HepG2 (cell line): ENCODE measurements around the gene HLCS. TPM values are rescaled to one million over a fixed set of nuclear protein-coding genes. Genes with fewer than 3 reads are reported as not detected.

Experiments used
- ATAC-seq: fragments of 200-7000 bp; cut with Tn5 transposase; 3 replicates; pipeline ENCODE4 v1.9.1; 2020; ENCODE audit warnings: mild to moderate bottlenecking, moderate library complexity
- BruUV-seq: library from RNA; stranded (reverse); fragments of 400-500 nt; replicated peaks from 2 replicates; lab custom pipeline; 2021; lab: Mats Ljungman, UMichigan
- CTCF ChIA-PET: fragments of 300-600 bp; formaldehyde crosslinking; extraction: SDS; loops from one replicate; lab custom pipeline; 2021; ENCODE audit warnings: low total read pairs, inconsistent platforms, low intra/inter-chr PET ratio; lab: Yijun Ruan, JAX
- POLR2A ChIA-PET: fragments of 350-600 bp; sonication (Branson Sonifier 250); formaldehyde crosslinking; loops from one replicate; lab custom pipeline; 2020; ENCODE audit warnings: antibody characterized with exemption, inconsistent platforms; lab: Yijun Ruan, JAX
- DNase-seq: peaks from one replicate; pipeline ENCODE4 v3.0.0-alpha.2; 2015; ENCODE audit warnings: low spot score
- FAIRE-seq: peaks from 3 replicates; lab custom pipeline; 2011; peaks lifted over from hg19 to GRCh38; lab: Jason Lieb, UNC
- H2AFZ ChIP-seq: one replicate; pipeline ENCODE4 v1.6.1; 2011; ENCODE audit warnings: low read length, inconsistent platforms
- H3K27ac ChIP-seq: fragments of 300-600 bp; 3 replicates; pipeline ENCODE4 v1.8.0; 2011; ENCODE audit warnings: mixed run types, mild to moderate bottlenecking, mixed read lengths, low read length, inconsistent platforms; ENCODE audit not compliant: insufficient read depth; ENCODE audit errors: extremely low read length
- H3K27me3 ChIP-seq, 2 experiments: fragments of 200-600 bp in 1 of 2; 2 replicates in 1 of 2; 3 replicates in 1 of 2; pipeline versions ENCODE4 v1.6.0 to v1.8.0; 2011; ENCODE audit warnings: low read length in 2 of 2, mild to moderate bottlenecking in 2 of 2, moderate library complexity in 2 of 2, inconsistent platforms in 1 of 2; ENCODE audit not compliant: insufficient read depth in 2 of 2, control insufficient read depth in 1 of 2
- H3K36me3 ChIP-seq, 2 experiments: fragments of 200-600 bp in 1 of 2; replicated peaks in 1 of 2; 2 replicates in 1 of 2; 3 replicates in 1 of 2; pipeline versions ENCODE4 v1.5.1 to v1.8.0; 2011; ENCODE audit warnings: low read length in 2 of 2, inconsistent platforms in 1 of 2; ENCODE audit not compliant: insufficient read depth in 2 of 2, control insufficient read depth in 1 of 2
- H3K4me1 ChIP-seq: 2 replicates; pipeline ENCODE4 v1.5.1; 2012; ENCODE audit warnings: low read length, inconsistent platforms; ENCODE audit not compliant: insufficient read depth
- H3K4me2 ChIP-seq: 2 replicates; pipeline ENCODE4 v1.6.0; 2011; ENCODE audit warnings: low read depth, low read length, inconsistent platforms
- H3K4me3 ChIP-seq, 3 experiments: fragments of 200-600 bp in 1 of 3; sonication (generic), shearing (Covaris generic) in 1 of 3; replicated peaks in 1 of 3; 2 replicates each; pipeline ENCODE4 v1.5.1; 2011 to 2016; ENCODE audit warnings: low read length in 3 of 3, inconsistent platforms in 2 of 3, low read depth in 2 of 3, mild to moderate bottlenecking in 2 of 3, control low read depth in 1 of 3, mixed read lengths in 1 of 3; ENCODE audit not compliant: insufficient read depth in 1 of 3
- H3K79me2 ChIP-seq: one replicate; pipeline ENCODE4 v1.6.1; 2011; ENCODE audit warnings: low read length, inconsistent platforms; ENCODE audit not compliant: insufficient read depth
- H3K9ac ChIP-seq: 2 replicates; pipeline ENCODE4 v1.6.0; 2011; ENCODE audit warnings: mild to moderate bottlenecking, low read depth, low read length, inconsistent platforms; ENCODE audit not compliant: insufficient read depth
- H3K9me3 ChIP-seq: 2 replicates; pipeline ENCODE4 v1.5.1; 2012; ENCODE audit warnings: mild to moderate bottlenecking, low read length
- H4K20me1 ChIP-seq: 2 replicates; pipeline ENCODE4 v1.6.0; 2011; ENCODE audit warnings: inconsistent platforms, mild to moderate bottlenecking, low read length, moderate library complexity; ENCODE audit not compliant: insufficient read depth
- BRCA1 ChIP-seq: sonication (generic); formaldehyde crosslinking; IDR thresholded peaks from 2 replicates; pipeline ENCODE4 v1.4.0; 2020; ENCODE audit warnings: missing genetic modification reagents
- GATA4 ChIP-seq: sonication (generic); IDR thresholded peaks from 2 replicates; pipeline ENCODE4 v1.6.1; 2016; ENCODE audit warnings: antibody characterized with exemption, low read depth, borderline replicate concordance
- HNF1B ChIP-seq: sonication (generic); formaldehyde crosslinking; IDR thresholded peaks from 2 replicates; pipeline ENCODE4 v1.5.1; 2020; ENCODE audit warnings: mild to moderate bottlenecking, moderate library complexity, missing genetic modification reagents
- KDM5A ChIP-seq: fragments of 200-600 bp; sonication (generic); IDR thresholded peaks from 2 replicates; pipeline ENCODE4 v1.7.0; 2018; ENCODE audit warnings: antibody characterized with exemption, mild to moderate bottlenecking, low read length, borderline replicate concordance
- RFX3 ChIP-seq: IDR thresholded peaks from 2 replicates; pipeline ENCODE4 v1.6.1; 2016; ENCODE audit warnings: missing biosample characterization, missing genetic modification reagents
- SPEN ChIP-seq: sonication (generic); formaldehyde crosslinking; IDR thresholded peaks from 2 replicates; pipeline ENCODE4 v1.5.1; 2020; ENCODE audit warnings: low read depth, mild to moderate bottlenecking, missing genetic modification reagents
- SSRP1 ChIP-seq: IDR thresholded peaks from 2 replicates; pipeline ENCODE4 v1.6.1; 2016; ENCODE audit warnings: control low read depth
- ZKSCAN1 ChIP-seq: fragments of 150-350 bp; IDR thresholded peaks from 2 replicates; pipeline ENCODE4 v1.6.1; 2014; ENCODE audit warnings: low read length
- ZNF547 ChIP-seq: sonication (generic); formaldehyde crosslinking; IDR thresholded peaks from 2 replicates; pipeline ENCODE4 v1.5.1; 2020; ENCODE audit warnings: mild to moderate bottlenecking, missing genetic modification reagents
- ZNF704 ChIP-seq: sonication (generic); formaldehyde crosslinking; IDR thresholded peaks from 2 replicates; pipeline ENCODE4 v1.8.1; 2023; ENCODE audit warnings: mild to moderate bottlenecking, inconsistent platforms, moderate library complexity, missing genetic modification reagents, borderline replicate concordance
- ZNF773 ChIP-seq: sonication (generic); formaldehyde crosslinking; IDR thresholded peaks from 2 replicates; pipeline ENCODE4 v1.4.0; 2020; ENCODE audit warnings: missing genetic modification reagents, borderline replicate concordance
- ZNF83 ChIP-seq: sonication (generic); formaldehyde crosslinking; IDR thresholded peaks from 2 replicates; pipeline ENCODE4 v1.4.0; 2020; ENCODE audit warnings: missing genetic modification reagents, mild to moderate bottlenecking, borderline replicate concordance
- WGBS: methylation state at CpG from one replicate; pipeline ENCODE4 v1.1.6; 2017; ENCODE audit warnings: low lambda C conversion rate; 5-methylcytosine and 5-hydroxymethylcytosine counted together
- in situ Hi-C: cut with HindIII; loops from 2 replicates; pipeline ENCODE4 v1.10.0; 2017; ENCODE audit warnings: low pct_unique_long_range_greater_than_20kb; ENCODE audit not compliant: extremely low pct_ligation_motif_present
- intact Hi-C: fragments of 100-400 bp; cut with micrococcal nuclease; formaldehyde crosslinking; loops from one replicate; pipeline ENCODE4 v1.10.0; 2022; ENCODE audit not compliant: unreplicated experiment
- polyA plus RNA-seq, 8 experiments: library from polyadenylated mRNA; depleted of rRNA in 3 of 8; stranded (reverse) in 7 of 8; unstranded in 1 of 8; fragments of >200 nt; fragmentation: Illumina TruSeq in 4 of 8; extraction: Trizol in 4 of 8; gene quantifications; 2 replicates each; pipeline versions ENCODE4 v1.2.1 to v1.2.3, GENCODE V29; 2011 to 2016; ENCODE audit warnings: low read depth in 4 of 8, missing spikeins in 1 of 8, mixed read lengths in 1 of 8; ENCODE audit not compliant: insufficient read depth in 1 of 8
- total RNA-seq, 5 experiments: library from RNA; depleted of rRNA; stranded (reverse); fragments of >200 nt; fragmentation: Illumina TruSeq; extraction: Trizol; gene quantifications; 2 replicates each; pipeline ENCODE4 v1.2.3, GENCODE V29; 2016; ENCODE audit warnings: low read depth in 1 of 5
- TF ChIP-seq, protein P1 (sequence below): sonication (generic); formaldehyde crosslinking; IDR thresholded peaks from 2 replicates; pipeline ENCODE4 v1.5.1; 2020; ENCODE audit warnings: mild to moderate bottlenecking, missing genetic modification reagents, borderline replicate concordance

Gene HLCS
- total and polyA plus RNA-seq, 2 of the 13 experiments (the other 11 are each of a cell fraction or from before 2014, with no cell fraction given) = 7.9 to 12.3 TPM

GRCh38 chr21:36820176-36821031 lies 146.1 kb downstream of the HLCS start (continued):
- no peak for TF ChIP-seq BRCA1 (CRISPR knock-in tag)
- TF ChIP-seq ZNF83 (CRISPR knock-in tag) = no peak
- TF ChIP-seq KDM5A = no peak
- TF ChIP-seq ZNF547 = no peak
- no peak for TF ChIP-seq RFX3 (CRISPR knock-in tag)
- no peak for TF ChIP-seq HNF1B (CRISPR knock-in tag)
- TF ChIP-seq SPEN (CRISPR knock-in tag) = no peak
- TF ChIP-seq ZKSCAN1 = no peak

DNA sequence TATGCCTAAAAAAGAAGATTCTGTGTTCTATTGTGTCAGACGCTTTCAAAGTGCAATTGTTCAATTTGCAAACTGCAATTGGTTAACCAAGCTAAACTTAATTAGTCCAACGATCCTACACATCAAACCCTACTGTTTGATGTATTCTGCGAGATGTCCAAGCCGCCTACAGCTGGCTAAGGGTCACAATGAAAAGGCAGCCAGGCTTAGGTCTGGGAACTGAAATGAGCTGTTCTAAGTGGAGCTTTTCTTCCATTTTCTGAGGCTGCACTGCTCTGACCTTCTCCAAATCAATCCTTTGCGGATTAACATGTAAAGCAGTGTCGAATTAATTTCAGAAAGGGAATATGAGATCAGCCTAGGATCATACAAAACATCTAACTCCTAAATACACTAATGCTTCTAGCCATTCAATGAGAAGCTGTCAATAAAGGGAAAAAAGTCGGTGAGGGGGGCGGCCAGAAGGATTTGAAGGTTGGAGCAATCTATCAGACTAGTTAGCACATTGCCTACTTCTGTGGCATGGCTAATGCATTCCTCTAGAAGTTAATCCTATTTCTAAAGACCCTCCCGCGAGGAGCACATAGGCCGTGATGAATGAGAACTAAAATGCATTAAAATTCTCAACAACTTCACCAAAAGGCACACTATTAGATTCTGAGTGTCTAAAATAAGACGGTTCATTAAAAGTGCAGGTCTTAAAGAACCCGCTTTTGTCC lies 148.6 kb downstream of the HLCS start:
- H3K4me1 ChIP-seq = no peaks in the 10 kb centered on the region
- no peaks in the 10 kb centered on the region for H3K9me3 ChIP-seq
- ChIA-PET POLR2A (no interaction called here), CTCF (no interaction called here)
- FAIRE-seq (no peak), DNase-seq (no peak), ATAC-seq (no peak)
- no peaks in the 10 kb centered on the region for H3K36me3 ChIP-seq
- 94% methylated on average over 13 of the region's 13 CpGs for WGBS
- in situ Hi-C loops (no loop called here), intact Hi-C loops (no loop called here)
- BruUV-seq = no TSS peak
- no peak overlapping the region for H3K4me2 ChIP-seq
- no peak overlapping the region for H2AFZ ChIP-seq
- H3K4me3 ChIP-seq = no peak overlapping the region
- no peak overlapping the region for H3K27ac ChIP-seq
- no peaks in the 10 kb centered on the region for H4K20me1 ChIP-seq
- H3K79me2 ChIP-seq = no peaks in the 10 kb centered on the region
- no peak overlapping the region for H3K9ac ChIP-seq
- H3K27me3 ChIP-seq = no peaks in the 10 kb centered on the region
- TF ChIP-seq ZNF773 (CRISPR knock-in tag) = no peak
- TF ChIP-seq, protein P1, sequence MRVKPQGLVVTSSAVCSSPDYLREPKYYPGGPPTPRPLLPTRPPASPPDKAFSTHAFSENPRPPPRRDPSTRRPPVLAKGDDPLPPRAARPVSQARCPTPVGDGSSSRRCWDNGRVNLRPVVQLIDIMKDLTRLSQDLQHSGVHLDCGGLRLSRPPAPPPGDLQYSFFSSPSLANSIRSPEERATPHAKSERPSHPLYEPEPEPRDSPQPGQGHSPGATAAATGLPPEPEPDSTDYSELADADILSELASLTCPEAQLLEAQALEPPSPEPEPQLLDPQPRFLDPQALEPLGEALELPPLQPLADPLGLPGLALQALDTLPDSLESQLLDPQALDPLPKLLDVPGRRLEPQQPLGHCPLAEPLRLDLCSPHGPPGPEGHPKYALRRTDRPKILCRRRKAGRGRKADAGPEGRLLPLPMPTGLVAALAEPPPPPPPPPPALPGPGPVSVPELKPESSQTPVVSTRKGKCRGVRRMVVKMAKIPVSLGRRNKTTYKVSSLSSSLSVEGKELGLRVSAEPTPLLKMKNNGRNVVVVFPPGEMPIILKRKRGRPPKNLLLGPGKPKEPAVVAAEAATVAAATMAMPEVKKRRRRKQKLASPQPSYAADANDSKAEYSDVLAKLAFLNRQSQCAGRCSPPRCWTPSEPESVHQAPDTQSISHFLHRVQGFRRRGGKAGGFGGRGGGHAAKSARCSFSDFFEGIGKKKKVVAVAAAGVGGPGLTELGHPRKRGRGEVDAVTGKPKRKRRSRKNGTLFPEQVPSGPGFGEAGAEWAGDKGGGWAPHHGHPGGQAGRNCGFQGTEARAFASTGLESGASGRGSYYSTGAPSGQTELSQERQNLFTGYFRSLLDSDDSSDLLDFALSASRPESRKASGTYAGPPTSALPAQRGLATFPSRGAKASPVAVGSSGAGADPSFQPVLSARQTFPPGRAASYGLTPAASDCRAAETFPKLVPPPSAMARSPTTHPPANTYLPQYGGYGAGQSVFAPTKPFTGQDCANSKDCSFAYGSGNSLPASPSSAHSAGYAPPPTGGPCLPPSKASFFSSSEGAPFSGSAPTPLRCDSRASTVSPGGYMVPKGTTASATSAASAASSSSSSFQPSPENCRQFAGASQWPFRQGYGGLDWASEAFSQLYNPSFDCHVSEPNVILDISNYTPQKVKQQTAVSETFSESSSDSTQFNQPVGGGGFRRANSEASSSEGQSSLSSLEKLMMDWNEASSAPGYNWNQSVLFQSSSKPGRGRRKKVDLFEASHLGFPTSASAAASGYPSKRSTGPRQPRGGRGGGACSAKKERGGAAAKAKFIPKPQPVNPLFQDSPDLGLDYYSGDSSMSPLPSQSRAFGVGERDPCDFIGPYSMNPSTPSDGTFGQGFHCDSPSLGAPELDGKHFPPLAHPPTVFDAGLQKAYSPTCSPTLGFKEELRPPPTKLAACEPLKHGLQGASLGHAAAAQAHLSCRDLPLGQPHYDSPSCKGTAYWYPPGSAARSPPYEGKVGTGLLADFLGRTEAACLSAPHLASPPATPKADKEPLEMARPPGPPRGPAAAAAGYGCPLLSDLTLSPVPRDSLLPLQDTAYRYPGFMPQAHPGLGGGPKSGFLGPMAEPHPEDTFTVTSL (CRISPR knock-in tag) = no peak
- TF ChIP-seq ZNF704 (CRISPR knock-in tag) = no peak
- no peak for TF ChIP-seq SSRP1 (CRISPR knock-in tag)
- TF ChIP-seq GATA4 = no peak
